Astrocyte of the spinal cord (primary cell): Measurements from ENCODE around the gene DCLK1.
"Not testable (repeated sequence)": the region's sequence is repeated elsewhere in the genome, so short reads cannot be mapped to it uniquely, and the experiment has no call there.

Experiments
- DNase-seq: peaks from one replicate; pipeline ENCODE4 v3.0.0; 2011; ENCODE audit warnings: low read depth, low spot score
- H3K4me3 ChIP-seq: 2 replicates; pipeline ENCODE4 v1.5.1; 2011; ENCODE audit warnings: low read depth, mild to moderate bottlenecking, low read length, moderate library complexity
- CTCF ChIP-seq: IDR thresholded peaks from 2 replicates; pipeline ENCODE4 v1.5.1; 2012; ENCODE audit warnings: low read depth, mild to moderate bottlenecking, low read length, inconsistent platforms
- in situ Hi-C: cut with HindIII; loops from 2 replicates; pipeline ENCODE4 v1.10.0; 2017; ENCODE audit warnings: low sequenced_read_pairs

DCLK1 gene

GRCh38 chr13:35990196-35990595, 141.0 kb downstream of the DCLK1 start:
- H3K4me3 ChIP-seq: no peak overlapping the region
- no peak for DNase-seq
- in situ Hi-C loops: no loop called here
- no peak for TF ChIP-seq CTCF

GRCh38 chr13:35988648-35989081, 142.5 kb downstream of the DCLK1 start:
- in situ Hi-C loops: no loop called here
- TF ChIP-seq CTCF: no peak

GRCh38 chr13:35987572-35988513, 143.3 kb downstream of the DCLK1 start:
- in situ Hi-C loops: no loop called here
- DNase-seq: no peak

More at GRCh38 chr13:35988648-35989081, 142.5 kb downstream of the DCLK1 start:
- peak; percentile 66 for DNase-seq
- H3K4me3 ChIP-seq: no peak overlapping the region

GRCh38 chr13:35984776-35985453, 146.3 kb downstream of the DCLK1 start:
- no peak for TF ChIP-seq CTCF
- H3K4me3 ChIP-seq: no peak overlapping the region
- in situ Hi-C loops: no loop called here
- no peak for DNase-seq

More at GRCh38 chr13:35987572-35988513, 143.3 kb downstream of the DCLK1 start:
- TF ChIP-seq CTCF: no peak
- no peak overlapping the region for H3K4me3 ChIP-seq

- in situ Hi-C loops: no loop called here
- no peak for DNase-seq
- no peak overlapping the region for H3K4me3 ChIP-seq
- no peak for TF ChIP-seq CTCF
These were observed 146.9 kb downstream of the DCLK1 start for GRCh38 chr13:35984287-35984686.

GRCh38 chr13:35983703-35984102, 147.5 kb downstream of the DCLK1 start:
- DNase-seq, in situ Hi-C loops, H3K4me3 ChIP-seq: not testable (repeated sequence)

- H3K4me3 ChIP-seq: no peak overlapping the region
- DNase-seq: no peak
- in situ Hi-C loops: no loop called here
- no peak for TF ChIP-seq CTCF
These were observed 148.0 kb downstream of the DCLK1 start for GRCh38 chr13:35983206-35983605.
